WI38 (cell line): ENCODE measurements around the gene BRF1.

Source experiments
- H3K4me3 ChIP-seq: 2 replicates; pipeline ENCODE4 v1.5.1; 2011; ENCODE audit warnings: low read depth, mild to moderate bottlenecking, control low read depth, low read length
- TF ChIP-seq, protein P1 (sequence below): IDR thresholded peaks from 2 replicates; pipeline ENCODE4 v1.5.1; 2012; ENCODE audit warnings: low read depth, mild to moderate bottlenecking, control low read depth, low read length

The BRF1 gene

DNA sequence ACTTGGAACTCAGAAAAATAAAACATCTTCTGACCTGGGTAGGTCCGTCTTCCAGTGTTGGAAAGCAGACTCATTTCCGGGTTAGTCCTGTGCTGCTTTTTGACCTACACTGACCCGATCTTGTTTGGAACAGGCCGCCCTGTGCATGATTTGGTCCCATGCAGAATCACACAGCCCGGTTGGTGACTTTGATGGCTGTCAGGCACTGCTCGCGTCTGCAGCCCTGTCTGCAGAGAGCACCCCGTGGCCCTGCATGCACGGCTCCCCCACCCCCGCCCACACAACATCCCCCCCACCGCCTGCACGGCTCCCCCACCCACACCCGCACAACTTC, 45.4 kb upstream of the BRF1 start:
- H3K4me3 ChIP-seq, result no peak overlapping the region
- TF ChIP-seq, protein P1, sequence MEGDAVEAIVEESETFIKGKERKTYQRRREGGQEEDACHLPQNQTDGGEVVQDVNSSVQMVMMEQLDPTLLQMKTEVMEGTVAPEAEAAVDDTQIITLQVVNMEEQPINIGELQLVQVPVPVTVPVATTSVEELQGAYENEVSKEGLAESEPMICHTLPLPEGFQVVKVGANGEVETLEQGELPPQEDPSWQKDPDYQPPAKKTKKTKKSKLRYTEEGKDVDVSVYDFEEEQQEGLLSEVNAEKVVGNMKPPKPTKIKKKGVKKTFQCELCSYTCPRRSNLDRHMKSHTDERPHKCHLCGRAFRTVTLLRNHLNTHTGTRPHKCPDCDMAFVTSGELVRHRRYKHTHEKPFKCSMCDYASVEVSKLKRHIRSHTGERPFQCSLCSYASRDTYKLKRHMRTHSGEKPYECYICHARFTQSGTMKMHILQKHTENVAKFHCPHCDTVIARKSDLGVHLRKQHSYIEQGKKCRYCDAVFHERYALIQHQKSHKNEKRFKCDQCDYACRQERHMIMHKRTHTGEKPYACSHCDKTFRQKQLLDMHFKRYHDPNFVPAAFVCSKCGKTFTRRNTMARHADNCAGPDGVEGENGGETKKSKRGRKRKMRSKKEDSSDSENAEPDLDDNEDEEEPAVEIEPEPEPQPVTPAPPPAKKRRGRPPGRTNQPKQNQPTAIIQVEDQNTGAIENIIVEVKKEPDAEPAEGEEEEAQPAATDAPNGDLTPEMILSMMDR, result no peak

DNA sequence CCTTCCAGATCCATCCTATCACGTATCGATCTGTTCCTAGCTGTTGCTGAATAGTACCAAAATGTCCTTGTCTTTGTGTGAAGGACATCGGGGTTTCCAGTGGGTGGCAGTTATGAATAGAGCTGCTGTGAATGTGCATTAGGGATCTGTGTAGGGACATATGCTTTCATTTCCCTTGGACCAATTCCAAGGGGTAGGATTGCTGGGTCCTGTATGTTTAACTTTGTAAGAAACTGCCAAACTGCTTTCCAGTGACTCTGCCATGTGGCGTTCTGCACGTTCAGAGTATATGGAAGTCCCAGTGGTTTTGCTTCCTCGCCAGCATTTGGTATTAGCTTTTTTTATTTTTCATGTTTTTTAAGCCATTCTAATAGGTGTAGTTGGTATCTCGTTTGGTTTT, 42.4 kb upstream of the BRF1 start:
- TF ChIP-seq, protein P1, result no peak
- no peak overlapping the region for H3K4me3 ChIP-seq

DNA sequence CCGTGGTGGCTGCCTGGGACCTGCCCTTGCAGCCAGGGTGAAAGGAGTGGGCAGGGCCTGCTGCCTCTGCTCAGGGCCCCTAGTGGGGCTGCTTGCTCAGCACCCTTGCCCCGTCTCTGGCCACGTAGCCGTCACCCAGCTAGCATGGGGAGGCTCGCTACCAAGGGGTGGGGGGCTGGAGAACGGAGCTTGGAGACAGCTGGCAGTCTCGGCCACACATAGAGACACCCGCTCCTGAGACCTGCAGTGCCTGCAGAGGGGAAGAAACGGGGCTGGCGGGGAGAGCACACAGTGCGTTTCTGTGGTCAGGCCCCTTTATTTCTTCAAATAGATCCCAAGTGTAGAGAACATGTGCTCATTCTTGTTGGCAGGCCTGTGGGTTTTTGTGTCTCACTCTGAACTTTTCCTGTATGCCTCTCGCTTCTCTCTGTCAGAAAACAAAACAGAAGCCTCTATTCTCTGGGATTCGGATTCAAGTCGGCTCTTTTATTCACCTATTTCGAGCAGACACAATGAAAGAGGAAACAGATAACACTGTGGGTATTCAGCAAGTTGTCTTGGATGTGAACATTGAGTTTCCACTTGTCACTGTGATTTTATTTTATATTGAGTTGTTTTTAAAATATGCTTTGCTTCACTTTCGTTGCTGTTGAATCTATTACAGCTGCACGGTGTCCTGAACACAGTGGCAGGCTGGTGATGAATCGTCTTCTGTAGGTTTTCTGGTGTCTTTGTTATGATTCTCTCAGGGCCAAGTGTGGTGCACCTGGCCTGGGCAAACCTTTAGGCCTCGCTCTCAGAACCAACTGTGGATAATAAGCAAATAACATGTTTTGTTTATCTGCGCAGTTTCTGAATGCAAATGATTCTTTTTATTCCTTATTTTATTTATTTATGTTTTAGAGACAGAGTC, 40.3 kb upstream of the BRF1 start:
- TF ChIP-seq, protein P1, result no peak
- H3K4me3 ChIP-seq, result no peak overlapping the region

DNA sequence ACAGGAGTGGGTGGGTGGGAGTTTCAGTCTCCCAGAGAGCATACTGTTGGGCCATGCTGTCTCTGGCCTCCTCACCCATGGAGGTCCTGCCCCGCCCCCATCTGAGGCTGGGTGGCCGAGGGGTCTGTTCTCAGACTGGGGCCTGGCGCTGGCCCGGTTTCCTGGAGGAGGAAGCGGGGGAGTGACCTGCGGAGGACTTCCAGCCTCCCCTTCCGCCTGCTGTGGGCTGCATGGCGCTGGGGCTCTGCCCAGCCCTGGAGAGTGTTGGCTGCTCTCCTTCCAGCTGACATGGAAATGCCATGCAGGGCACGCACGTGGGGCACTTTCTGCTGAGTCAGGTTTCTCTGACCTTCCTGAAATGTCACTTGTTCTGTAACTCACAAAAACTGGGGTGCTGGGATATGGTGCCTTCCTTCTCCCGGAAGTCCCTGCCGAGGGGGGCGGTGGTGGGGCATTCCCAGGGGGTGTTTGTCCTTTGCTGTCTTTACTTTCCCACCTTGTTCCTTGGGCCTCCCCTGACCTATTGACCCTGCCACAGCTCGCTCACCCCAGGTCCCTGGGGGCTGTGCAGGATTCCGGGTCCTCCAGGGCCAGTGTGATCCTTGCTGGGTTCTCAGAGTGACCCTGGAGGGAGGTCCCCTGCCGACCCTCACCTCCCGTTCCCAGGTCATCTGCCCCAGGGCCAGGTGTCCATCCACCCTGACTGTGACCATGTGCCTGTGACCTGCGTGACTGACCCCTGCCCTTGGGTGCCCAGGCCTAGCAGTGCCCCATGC, 37.4 kb upstream of the BRF1 start:
- H3K4me3 ChIP-seq, result no peak overlapping the region
- TF ChIP-seq, protein P1, result no peak

DNA sequence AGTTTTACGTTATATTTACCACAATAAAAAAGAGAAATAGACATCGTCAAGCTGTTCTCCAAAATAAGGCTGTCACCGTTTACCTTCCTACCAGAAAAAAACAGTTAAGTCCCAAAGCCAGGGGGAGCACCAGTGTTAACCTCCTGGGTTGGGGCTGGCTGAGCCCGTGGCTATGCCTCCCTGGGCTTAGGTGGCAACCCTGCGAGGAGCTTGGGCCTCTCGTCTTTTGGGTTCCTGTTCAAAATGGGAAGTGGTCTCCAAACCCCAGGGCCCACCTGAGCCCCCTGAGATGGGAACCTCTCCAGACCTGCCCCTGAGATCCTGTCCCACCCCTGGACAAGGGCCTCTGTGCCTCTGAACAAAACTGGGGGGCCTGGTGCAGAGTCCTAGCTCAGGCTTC, 36.6 kb upstream of the BRF1 start:
- TF ChIP-seq, protein P1, result no peak

DNA sequence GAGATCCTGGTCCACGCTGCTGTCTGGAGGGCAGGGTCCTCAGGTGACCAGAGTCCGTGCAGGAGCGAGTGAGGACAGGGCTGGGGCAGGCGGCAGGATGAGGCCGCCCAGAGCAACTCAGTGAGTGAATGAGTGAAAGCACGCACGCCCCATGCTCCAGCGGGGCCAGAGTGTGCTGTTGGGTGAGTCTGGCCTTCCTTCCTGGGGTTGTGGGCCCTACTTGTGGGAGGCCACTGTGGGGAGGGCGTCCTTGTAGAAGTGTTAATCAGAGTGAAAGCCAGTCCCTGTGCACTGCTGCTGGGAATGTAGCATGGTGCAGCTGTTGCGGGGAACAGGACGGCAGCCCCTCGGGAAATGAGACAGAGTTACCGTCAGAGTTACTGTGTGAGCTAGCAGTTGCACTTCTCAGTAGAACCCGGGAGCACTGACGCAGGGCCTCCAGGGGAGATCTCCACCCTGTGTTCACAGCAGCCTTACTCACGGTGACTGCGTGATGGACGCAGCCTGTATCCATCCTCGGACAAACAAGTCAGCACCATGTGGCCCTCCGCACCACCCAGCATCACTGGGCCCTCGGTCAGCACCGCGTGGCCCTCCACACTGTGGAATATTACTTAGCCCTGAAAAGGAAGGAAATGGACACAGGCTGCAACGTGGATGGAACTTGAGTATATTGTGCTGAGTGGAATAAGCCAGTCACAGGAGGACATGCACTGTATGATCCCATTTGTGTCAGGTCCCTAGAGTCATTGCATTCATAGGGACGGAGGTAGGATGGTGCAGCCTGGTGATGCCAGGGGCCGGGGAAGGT, 35.9 kb upstream of the BRF1 start:
- TF ChIP-seq, protein P1, result no peak
- H3K4me3 ChIP-seq, result no peak overlapping the region

More for the DNA sequence above, 36.6 kb upstream of the BRF1 start:
- no peak overlapping the region for H3K4me3 ChIP-seq
